Measurements from ENCODE around the gene HOXC6.

Gene HOXC6

GRCh38 chr12:54042970-54043853, 15.0 kb downstream of the HOXC6 start:
- DNase-seq, result no peak

GRCh38 chr12:54044425-54045103, 16.3 kb downstream of the HOXC6 start:
- DNase-seq, result peak in 1 of 3 experiments; percentile 55

- no peak for DNase-seq
Measured at GRCh38 chr12:54045401-54045800, 17.2 kb downstream of the HOXC6 start.

GRCh38 chr12:54045868-54046521, 17.8 kb downstream of the HOXC6 start:
- no peak for DNase-seq

- no peak for DNase-seq
Measured at GRCh38 chr12:54046809-54047159, 18.5 kb downstream of the HOXC6 start.

GRCh38 chr12:54047160-54047963, 19.1 kb downstream of the HOXC6 start:
- DNase-seq, result no peak

- DNase-seq, result no peak
Measured at GRCh38 chr12:54047964-54048303, 19.7 kb downstream of the HOXC6 start.

GRCh38 chr12:54048406-54049093, 20.3 kb downstream of the HOXC6 start:
- no peak for DNase-seq

GRCh38 chr12:54049108-54049507, 20.9 kb downstream of the HOXC6 start:
- no peak for DNase-seq

GRCh38 chr12:54050482-54050810, 22.2 kb downstream of the HOXC6 start:
- no peak for DNase-seq

GRCh38 chr12:54051026-54051842, 23.0 kb downstream of the HOXC6 start:
- DNase-seq, result peak in 1 of 3 experiments; percentile 47

GRCh38 chr12:54051874-54052437, 23.7 kb downstream of the HOXC6 start:
- peak in 2 of 3 experiments; percentile 76 to 87 for DNase-seq

- DNase-seq, result peak in 2 of 3 experiments; percentile 40 to 67
Measured at GRCh38 chr12:54052438-54053002, 24.3 kb downstream of the HOXC6 start.

GRCh38 chr12:54053003-54053750, 24.9 kb downstream of the HOXC6 start:
- no peak for DNase-seq

- DNase-seq, result peak in 1 of 3 experiments; percentile 75
Measured at GRCh38 chr12:54053751-54054741, 25.8 kb downstream of the HOXC6 start, which contains the start of gene HOXC4. TSS of gene HOXC4 (plus strand) at chr12:54053835. CDS start at chr12:54053923, 88 bp downstream.

GRCh38 chr12:54054742-54055194, 26.5 kb downstream of the HOXC6 start:
- DNase-seq, result no peak

GRCh38 chr12:54055552-54055951, 27.3 kb downstream of the HOXC6 start:
- no peak for DNase-seq

GRCh38 chr12:54056110-54056509, 27.9 kb downstream of the HOXC6 start:
- no peak for DNase-seq
